OCI-LY7 (cell line): ENCODE data around the gene GOT2. TPM values are rescaled to one million over a fixed set of nuclear protein-coding genes. Genes with fewer than 3 reads are reported as not detected.

Source experiments
- BruUV-seq: library from RNA; stranded (reverse); fragments of 400-500 nt; replicated peaks from 2 replicates; lab custom pipeline; 2021; lab: Mats Ljungman, UMichigan
- CTCF ChIA-PET: fragments of 300-600 bp; sonication (Branson Sonifier 250); formaldehyde crosslinking; loops from one replicate; lab custom pipeline; 2022; ENCODE audit warnings: antibody characterized with exemption; ENCODE audit not compliant: unreplicated experiment; lab: Charles Lee
- POLR2A ChIA-PET: fragments of 300-600 bp; sonication (Branson Sonifier 250); formaldehyde crosslinking; loops from one replicate; lab custom pipeline; 2022; ENCODE audit warnings: antibody characterized with exemption; lab: Charles Lee
- DNase-seq: peaks from one replicate; pipeline ENCODE4 v3.0.0-alpha.2; 2015; ENCODE audit warnings: low spot score
- H2AFZ ChIP-seq: fragments of 200-600 bp; sonication (generic), shearing (Covaris generic); 2 replicates; pipeline ENCODE4 v1.6.1; 2014; ENCODE audit warnings: mild to moderate bottlenecking, antibody characterized with exemption, low read length, moderate library complexity
- H3K27ac ChIP-seq: fragments of 200-600 bp; sonication (generic); 2 replicates; pipeline ENCODE4 v1.5.1; 2014; ENCODE audit warnings: mixed run types, low read depth, mild to moderate bottlenecking, moderate library complexity, low read length, inconsistent platforms; ENCODE audit not compliant: poor library complexity, severe bottlenecking
- H3K36me3 ChIP-seq: fragments of 200-600 bp; sonication (generic); 2 replicates; pipeline ENCODE4 v1.6.1; 2014; ENCODE audit warnings: mild to moderate bottlenecking, antibody characterized with exemption, low read length, moderate library complexity, mixed read lengths; ENCODE audit not compliant: insufficient read depth
- H3K4me1 ChIP-seq: fragments of 200-600 bp; sonication (generic); 2 replicates; pipeline ENCODE4 v1.5.1; 2014; ENCODE audit warnings: mild to moderate bottlenecking, low read length; ENCODE audit not compliant: insufficient read depth, poor library complexity, severe bottlenecking
- H3K4me2 ChIP-seq: fragments of 200-600 bp; sonication (generic); 2 replicates; pipeline ENCODE4 v1.6.1; 2014; ENCODE audit warnings: mild to moderate bottlenecking, low read length
- H3K4me3 ChIP-seq: fragments of 200-600 bp; sonication (generic); 2 replicates; pipeline ENCODE4 v1.5.1; 2014; ENCODE audit warnings: mild to moderate bottlenecking, low read depth, low read length; ENCODE audit not compliant: poor library complexity, severe bottlenecking
- H3K79me2 ChIP-seq: fragments of 200-600 bp; sonication (generic); 2 replicates; pipeline ENCODE4 v1.6.1; 2016; ENCODE audit warnings: low read depth, mild to moderate bottlenecking, low read length, moderate library complexity, mixed read lengths; ENCODE audit not compliant: insufficient read depth
- H3K9me2 ChIP-seq: fragments of 200-600 bp; sonication (generic); 2 replicates; pipeline ENCODE4 v1.6.1; 2016; ENCODE audit warnings: mild to moderate bottlenecking, low read length, mixed read lengths; ENCODE audit not compliant: insufficient read depth
- H3K9me3 ChIP-seq: fragments of 200-600 bp; sonication (generic); 2 replicates; pipeline ENCODE4 v1.6.1; 2014; ENCODE audit warnings: mild to moderate bottlenecking, mixed run types, low read length, mixed read lengths
- H4K20me1 ChIP-seq: fragments of 200-600 bp; sonication (generic); 2 replicates; pipeline ENCODE4 v1.6.1; 2014; ENCODE audit warnings: mild to moderate bottlenecking, antibody characterized with exemption, low read length, moderate library complexity, mixed read lengths; ENCODE audit not compliant: insufficient read depth
- EZH2phosphoT487 ChIP-seq: fragments of 200-600 bp; sonication (generic); IDR thresholded peaks from 2 replicates; pipeline ENCODE4 v1.6.1; 2018; ENCODE audit warnings: low read depth, borderline replicate concordance, mild to moderate bottlenecking, mixed run types, antibody characterized with exemption, low read length, moderate library complexity, mixed read lengths
- intact Hi-C: fragments of 100-400 bp; cut with micrococcal nuclease; formaldehyde crosslinking; loops from one replicate; pipeline ENCODE4 v1.10.0; 2022; ENCODE audit not compliant: unreplicated experiment
- total RNA-seq, 2 experiments: library from RNA; depleted of rRNA in 1 of 2; stranded (reverse); fragments of >200 nt in 1 of 2; shearing (Covaris generic) in 1 of 2; gene quantifications; 2 replicates each; pipeline ENCODE4 v1.2.3, GENCODE V29; 2014 to 2022
- TF ChIP-seq, protein P1 (sequence below): fragments of 200-600 bp; sonication (generic); conservative IDR thresholded peaks from 2 replicates; pipeline ENCODE4 v1.5.1; 2014; ENCODE audit warnings: mild to moderate bottlenecking, antibody characterized with exemption, low read length, moderate library complexity, mixed read lengths

Gene GOT2
- total RNA-seq, 2 experiments from 2014 or later: 104 to 280 TPM

DNA sequence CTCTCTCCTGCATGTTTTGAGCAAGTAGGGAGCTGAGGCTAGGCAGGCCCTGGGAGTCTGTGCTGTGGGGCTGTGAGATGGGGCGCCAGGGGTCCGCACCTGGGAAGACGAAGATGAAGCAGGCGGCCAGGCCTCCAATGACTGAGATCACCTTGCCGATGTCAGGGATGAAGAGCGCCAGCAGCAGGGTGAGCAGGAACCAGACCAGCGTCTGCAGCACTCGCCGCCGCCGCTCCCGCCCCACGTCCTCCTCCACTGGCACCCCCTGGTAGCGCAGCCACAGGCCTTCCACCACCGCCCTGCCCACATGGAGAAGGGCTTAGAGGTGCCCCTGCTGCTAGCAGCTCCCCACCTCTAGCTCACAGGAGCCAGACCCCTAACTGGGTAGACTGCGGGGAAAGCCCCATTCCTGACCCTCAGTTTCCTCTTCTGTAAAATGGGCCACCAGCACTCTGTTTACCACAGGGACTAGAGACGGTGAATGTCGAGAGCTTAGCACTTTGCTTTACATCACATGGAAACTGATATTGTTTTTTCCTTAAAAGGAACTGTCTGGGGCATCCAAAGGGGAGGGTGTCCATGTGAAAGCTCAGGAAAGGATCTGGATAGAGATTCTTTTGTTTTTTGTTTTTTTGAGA lies 63.1 kb downstream of the GOT2 start:
- POLR2A ChIA-PET: no interaction called here
- CTCF ChIA-PET: interaction anchor here (0.8 kb wide), 1 partner anchor 85 kb away, joined by 3 read pairs; no protein-coding TSS in a partner anchor
- H2AFZ ChIP-seq: no peak overlapping the region
- H3K36me3 ChIP-seq: no peaks in the 10 kb centered on the region
- no peaks in the 10 kb centered on the region for H3K79me2 ChIP-seq
- H4K20me1 ChIP-seq: no peaks in the 10 kb centered on the region
- no peaks in the 10 kb centered on the region for H3K4me1 ChIP-seq
- no peak for DNase-seq
- no peaks in the 10 kb centered on the region for H3K9me2 ChIP-seq
- no peak overlapping the region for H3K27ac ChIP-seq
- no peak overlapping the region for H3K4me2 ChIP-seq
- intact Hi-C loops: no loop called here
- TF ChIP-seq, protein P1, sequence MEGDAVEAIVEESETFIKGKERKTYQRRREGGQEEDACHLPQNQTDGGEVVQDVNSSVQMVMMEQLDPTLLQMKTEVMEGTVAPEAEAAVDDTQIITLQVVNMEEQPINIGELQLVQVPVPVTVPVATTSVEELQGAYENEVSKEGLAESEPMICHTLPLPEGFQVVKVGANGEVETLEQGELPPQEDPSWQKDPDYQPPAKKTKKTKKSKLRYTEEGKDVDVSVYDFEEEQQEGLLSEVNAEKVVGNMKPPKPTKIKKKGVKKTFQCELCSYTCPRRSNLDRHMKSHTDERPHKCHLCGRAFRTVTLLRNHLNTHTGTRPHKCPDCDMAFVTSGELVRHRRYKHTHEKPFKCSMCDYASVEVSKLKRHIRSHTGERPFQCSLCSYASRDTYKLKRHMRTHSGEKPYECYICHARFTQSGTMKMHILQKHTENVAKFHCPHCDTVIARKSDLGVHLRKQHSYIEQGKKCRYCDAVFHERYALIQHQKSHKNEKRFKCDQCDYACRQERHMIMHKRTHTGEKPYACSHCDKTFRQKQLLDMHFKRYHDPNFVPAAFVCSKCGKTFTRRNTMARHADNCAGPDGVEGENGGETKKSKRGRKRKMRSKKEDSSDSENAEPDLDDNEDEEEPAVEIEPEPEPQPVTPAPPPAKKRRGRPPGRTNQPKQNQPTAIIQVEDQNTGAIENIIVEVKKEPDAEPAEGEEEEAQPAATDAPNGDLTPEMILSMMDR: no peak
- no peak for TF ChIP-seq EZH2phosphoT487
- H3K9me3 ChIP-seq: no peaks in the 10 kb centered on the region
- BruUV-seq: no TSS peak
- no peak overlapping the region for H3K4me3 ChIP-seq

DNA sequence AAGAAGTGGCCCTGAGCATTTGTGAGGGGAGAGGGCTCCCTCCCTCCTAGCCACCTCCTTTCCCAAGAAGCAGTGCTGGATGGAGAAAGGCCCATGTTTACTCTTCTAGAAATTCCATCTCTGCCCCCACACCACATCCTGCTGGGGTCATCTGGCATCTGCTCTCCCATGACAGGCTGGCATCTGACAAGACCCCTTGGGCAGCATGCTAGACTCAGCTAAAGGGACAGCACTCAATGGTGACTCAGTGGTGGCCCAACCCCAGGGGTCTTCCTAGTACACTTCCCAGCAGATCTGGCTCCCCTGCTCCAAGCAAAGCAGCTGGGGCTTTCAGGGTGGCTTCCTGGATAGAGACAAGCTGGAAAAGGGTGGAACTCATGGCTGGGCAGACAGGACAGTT lies 63.9 kb downstream of the GOT2 start:
- no peak overlapping the region for H3K4me2 ChIP-seq
- no peak overlapping the region for H2AFZ ChIP-seq
- no peaks in the 10 kb centered on the region for H3K9me3 ChIP-seq
- no peak for DNase-seq
- no peak overlapping the region for H3K4me3 ChIP-seq
- H4K20me1 ChIP-seq: no peaks in the 10 kb centered on the region
- CTCF ChIA-PET: no interaction called here
- intact Hi-C loops: no loop called here
- POLR2A ChIA-PET: interaction anchor here (1.0 kb wide), 1 partner anchor 26 kb away, joined by 4 read pairs; no protein-coding TSS in a partner anchor
- no peak overlapping the region for H3K27ac ChIP-seq
- H3K4me1 ChIP-seq: no peaks in the 10 kb centered on the region
- no TSS peak for BruUV-seq
- H3K36me3 ChIP-seq: no peaks in the 10 kb centered on the region
- no peaks in the 10 kb centered on the region for H3K9me2 ChIP-seq
- no peak for TF ChIP-seq EZH2phosphoT487
- TF ChIP-seq, protein P1: no peak
- no peaks in the 10 kb centered on the region for H3K79me2 ChIP-seq

DNA sequence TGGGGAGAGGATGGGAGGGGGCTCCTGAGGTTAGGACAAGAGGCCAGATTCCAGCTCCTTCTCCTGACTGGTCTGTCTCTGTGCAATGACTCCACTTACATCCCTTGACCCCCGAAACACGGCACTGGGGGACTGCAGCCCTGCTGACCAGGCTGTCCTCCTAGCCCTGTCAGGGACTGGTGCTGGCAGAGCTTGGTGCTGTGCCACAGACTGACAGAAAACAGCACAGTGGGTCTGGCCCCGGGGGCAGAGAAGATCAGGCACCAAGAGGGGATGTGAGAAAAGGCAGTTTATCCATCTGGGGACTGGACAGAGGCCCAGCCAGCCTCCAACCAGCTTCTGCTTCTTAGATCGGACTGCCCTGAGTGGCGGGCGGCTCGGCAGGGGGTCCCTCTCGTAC lies 68.9 kb downstream of the GOT2 start:
- no peaks in the 10 kb centered on the region for H3K4me1 ChIP-seq
- TF ChIP-seq, protein P1: no peak
- TF ChIP-seq EZH2phosphoT487: no peak
- no peak overlapping the region for H3K4me2 ChIP-seq
- H3K4me3 ChIP-seq: no peak overlapping the region
- ChIA-PET POLR2A (interaction anchor here (0.8 to 2.0 kb wide), 2 partner anchors 10 to 19 kb away, joined by 4 to 6 read pairs; partner anchors contain the start of gene SLC38A7), CTCF (interaction anchor here (1.2 kb wide), 1 partner anchor 11 kb away, joined by 3 read pairs; no protein-coding TSS in a partner anchor)
- H3K9me3 ChIP-seq: no peaks in the 10 kb centered on the region
- no peak overlapping the region for H3K27ac ChIP-seq
- no peak overlapping the region for H2AFZ ChIP-seq
- no peaks in the 10 kb centered on the region for H3K9me2 ChIP-seq
- TSS peak; percentile 71 for BruUV-seq
- H3K36me3 ChIP-seq: no peaks in the 10 kb centered on the region
- no peaks in the 10 kb centered on the region for H3K79me2 ChIP-seq
- DNase-seq: no peak
- intact Hi-C loops: no loop called here
- H4K20me1 ChIP-seq: no peaks in the 10 kb centered on the region
